Coronary artery (tissue), 2 donors: ENCODE data around the gene COMP.

Experiments
- DNase-seq: peaks from one replicate; pipeline ENCODE4 v3.0.0-alpha.2; 2017; ENCODE audit warnings: low spot score
- H3K27ac ChIP-seq, 2 donors: fragments of 200-600 bp; sonication (generic); one replicate each; pipeline ENCODE4 v1.5.1; 2016 to 2019
- H3K4me3 ChIP-seq: fragments of 200-600 bp; sonication (generic); 2 replicates; pipeline ENCODE4 v1.5.1; 2016; ENCODE audit warnings: mild to moderate bottlenecking, moderate library complexity
- TF ChIP-seq, protein P1 (sequence below): fragments of 200-600 bp; sonication (generic); IDR thresholded peaks from one replicate; pipeline ENCODE4 v1.5.1; 2019; ENCODE audit warnings: antibody characterized with exemption

Gene COMP

DNA sequence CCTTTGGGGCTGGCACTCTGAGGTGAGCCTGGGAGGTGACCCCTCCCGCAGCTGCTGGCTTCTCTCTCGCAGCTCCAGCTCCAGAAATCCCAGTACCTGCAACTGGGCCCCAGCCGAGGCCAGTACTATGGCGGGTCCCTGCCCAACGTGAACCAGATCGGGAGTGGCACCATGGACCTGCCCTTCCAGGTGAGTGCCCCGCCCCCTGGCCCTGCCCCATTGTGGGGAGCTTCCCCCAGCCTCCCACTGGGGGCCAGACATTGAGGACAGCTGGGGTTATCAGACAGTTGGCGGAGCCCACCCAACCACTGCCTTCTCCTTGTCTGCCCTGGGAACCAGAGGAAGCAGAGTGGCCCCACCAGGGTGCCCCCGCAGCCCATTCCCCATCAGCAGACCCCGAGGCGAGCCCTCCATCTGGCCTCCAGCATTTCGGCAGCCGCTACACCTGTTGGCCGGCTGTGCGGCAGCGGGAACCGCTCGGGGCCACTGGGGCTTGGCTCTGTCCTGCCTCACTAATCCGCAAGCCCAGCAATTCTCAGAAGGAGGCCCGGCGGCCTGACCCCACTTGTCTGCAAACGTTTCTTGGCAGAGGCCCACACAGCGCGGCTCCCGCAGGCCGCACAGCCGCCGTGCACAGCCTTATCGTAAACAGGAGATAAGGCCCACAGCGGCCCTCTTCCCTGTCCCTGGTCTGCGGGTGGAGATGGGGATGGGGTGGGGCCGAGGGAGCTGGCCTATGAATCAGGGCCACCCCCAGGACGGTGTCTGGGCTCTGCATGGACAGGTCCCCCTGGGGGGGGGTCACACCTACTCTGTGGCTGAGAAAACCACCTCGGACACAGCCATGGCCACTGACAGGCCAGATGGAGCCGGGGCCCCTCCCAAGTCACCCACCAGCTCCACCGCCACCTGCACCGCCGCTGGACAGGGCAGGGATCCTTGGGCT, 48.0 kb downstream of the COMP start:
- no peak overlapping the region for H3K27ac ChIP-seq
- TF ChIP-seq, protein P1, sequence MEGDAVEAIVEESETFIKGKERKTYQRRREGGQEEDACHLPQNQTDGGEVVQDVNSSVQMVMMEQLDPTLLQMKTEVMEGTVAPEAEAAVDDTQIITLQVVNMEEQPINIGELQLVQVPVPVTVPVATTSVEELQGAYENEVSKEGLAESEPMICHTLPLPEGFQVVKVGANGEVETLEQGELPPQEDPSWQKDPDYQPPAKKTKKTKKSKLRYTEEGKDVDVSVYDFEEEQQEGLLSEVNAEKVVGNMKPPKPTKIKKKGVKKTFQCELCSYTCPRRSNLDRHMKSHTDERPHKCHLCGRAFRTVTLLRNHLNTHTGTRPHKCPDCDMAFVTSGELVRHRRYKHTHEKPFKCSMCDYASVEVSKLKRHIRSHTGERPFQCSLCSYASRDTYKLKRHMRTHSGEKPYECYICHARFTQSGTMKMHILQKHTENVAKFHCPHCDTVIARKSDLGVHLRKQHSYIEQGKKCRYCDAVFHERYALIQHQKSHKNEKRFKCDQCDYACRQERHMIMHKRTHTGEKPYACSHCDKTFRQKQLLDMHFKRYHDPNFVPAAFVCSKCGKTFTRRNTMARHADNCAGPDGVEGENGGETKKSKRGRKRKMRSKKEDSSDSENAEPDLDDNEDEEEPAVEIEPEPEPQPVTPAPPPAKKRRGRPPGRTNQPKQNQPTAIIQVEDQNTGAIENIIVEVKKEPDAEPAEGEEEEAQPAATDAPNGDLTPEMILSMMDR: no peak
- DNase-seq: no peak
- H3K4me3 ChIP-seq: no peak overlapping the region

GRCh38 chr19:18742324-18742723, 48.8 kb downstream of the COMP start:
- TF ChIP-seq, protein P1: no peak
- Histone ChIP-seq H3K27ac (no peak overlapping the region), H3K4me3 (no peak overlapping the region)
- no peak for DNase-seq

GRCh38 chr19:18741124-18742121, 49.7 kb downstream of the COMP start:
- no peak for DNase-seq
- H3K27ac ChIP-seq: no peak overlapping the region
- no peak overlapping the region for H3K4me3 ChIP-seq
- TF ChIP-seq, protein P1: no peak

GRCh38 chr19:18738961-18739690, 52.0 kb downstream of the COMP start:
- Histone ChIP-seq H3K27ac (no peak overlapping the region), H3K4me3 (no peak overlapping the region)
- no peak for DNase-seq
- TF ChIP-seq, protein P1: no peak

GRCh38 chr19:18737954-18738351, 53.2 kb downstream of the COMP start:
- no peak for DNase-seq
- Histone ChIP-seq H3K4me3 (no peak overlapping the region), H3K27ac (no peak overlapping the region)
- TF ChIP-seq, protein P1: no peak

DNA sequence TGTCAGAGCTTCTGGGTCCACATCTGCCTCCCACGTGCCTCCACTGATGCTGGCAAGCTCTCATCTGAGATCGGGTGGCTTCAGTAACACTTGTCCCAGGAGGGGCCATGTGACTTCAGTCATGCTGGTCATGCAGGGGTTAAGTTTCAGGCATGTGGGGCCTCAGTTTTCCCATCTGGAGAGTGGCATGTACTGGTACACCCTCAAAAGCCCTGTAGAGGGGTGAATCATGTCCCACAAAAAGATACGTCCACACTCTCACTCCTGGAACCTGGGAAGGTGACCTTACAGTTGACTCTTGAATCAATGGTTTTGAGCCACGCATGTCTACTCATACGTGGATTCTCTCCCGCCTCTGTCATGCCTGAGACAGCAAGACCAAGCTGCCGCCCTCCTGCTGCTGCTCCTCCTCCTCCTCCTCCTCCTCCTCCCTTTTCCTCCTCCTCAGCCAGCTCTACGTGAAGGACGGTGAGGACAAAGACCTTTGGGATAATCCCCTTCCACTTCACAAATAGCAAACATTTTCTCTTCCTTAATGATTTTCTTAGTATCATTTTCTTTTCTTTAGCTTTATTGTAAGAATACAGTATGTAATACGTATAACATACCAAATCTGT, 53.7 kb downstream of the COMP start:
- TF ChIP-seq, protein P1: no peak
- H3K4me3 ChIP-seq: no peak overlapping the region
- H3K27ac ChIP-seq: no peak overlapping the region
- no peak for DNase-seq
